ENCODE measurements around the gene UBXN1.
"Not testable (repeated sequence)": the region's sequence is repeated elsewhere in the genome, so short reads cannot be mapped to it uniquely, and the experiment has no call there.

Gene UBXN1

GRCh38 chr11:62705413-62705812, 26.5 kb upstream of the UBXN1 start:
- no peak for TF ChIP-seq CTCF (IDR thresholded peaks at IDR 0.05; ENCODE audit: insufficient read depth, low read depth, low read length, missing control alignments)
- peak overlapping the region; percentile 81 for H3K4me3 ChIP-seq (ENCODE audit: low read depth, low read length)
- no peak for DNase-seq (ENCODE audit: low read depth)

GRCh38 chr11:62703921-62704320, 25.0 kb upstream of the UBXN1 start:
- H3K4me3 ChIP-seq (ENCODE audit: low read depth, low read length); DNase-seq (ENCODE audit: low read depth): not testable (repeated sequence)

GRCh38 chr11:62702246-62702645, 23.4 kb upstream of the UBXN1 start:
- TF ChIP-seq CTCF (IDR thresholded peaks at IDR 0.05; ENCODE audit: insufficient read depth, low read depth, low read length, missing control alignments) = no peak
- no peak overlapping the region for H3K4me3 ChIP-seq (ENCODE audit: low read depth, low read length)
- DNase-seq (ENCODE audit: low read depth) = peak; percentile 51

GRCh38 chr11:62694455-62695167, 15.7 kb upstream of the UBXN1 start:
- peak; percentile 83 for TF ChIP-seq CTCF (IDR thresholded peaks at IDR 0.05; ENCODE audit: insufficient read depth, low read depth, low read length, missing control alignments)
- H3K4me3 ChIP-seq (ENCODE audit: low read depth, low read length) = no peak overlapping the region
- DNase-seq (ENCODE audit: low read depth) = peak; percentile 88

DNA sequence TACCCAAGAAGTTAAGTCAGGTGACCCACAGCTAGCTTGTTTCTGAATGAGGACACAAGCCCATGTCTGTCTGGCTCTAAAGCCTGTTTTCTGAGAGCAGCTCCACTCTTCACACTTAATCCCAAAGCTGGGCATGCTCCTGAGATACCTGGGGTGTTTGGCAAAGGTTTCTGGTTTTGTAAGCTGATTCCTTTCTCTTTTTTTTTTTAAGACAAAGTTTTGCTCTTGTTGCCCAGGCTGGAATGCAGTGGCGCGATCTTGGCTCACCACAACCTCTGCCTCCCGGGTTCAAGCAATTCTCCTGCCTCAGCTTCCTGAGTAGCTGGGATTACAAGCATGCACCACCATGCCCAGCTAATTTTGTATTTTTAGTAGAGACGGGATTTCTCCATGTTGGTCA, 14.8 kb upstream of the UBXN1 start:
- not testable (repeated sequence) for H3K4me3 ChIP-seq (ENCODE audit: low read depth, low read length)

GRCh38 chr11:62689421-62690183, 10.7 kb upstream of the UBXN1 start, which contains the start of gene LRRN4CL:
Gene LRRN4CL, minus strand, starts transcription at chr11:62689530. Its CDS starts 1,022 bp downstream, at chr11:62688508.
- no peak within 1 kb of the TSS for H3K4me3 ChIP-seq (ENCODE audit: low read depth, low read length)
- DNase-seq (ENCODE audit: low read depth) = no peak

More for the DNA sequence above, 14.8 kb upstream of the UBXN1 start:
- DNase-seq (ENCODE audit: low read depth) = not testable (repeated sequence)

DNA sequence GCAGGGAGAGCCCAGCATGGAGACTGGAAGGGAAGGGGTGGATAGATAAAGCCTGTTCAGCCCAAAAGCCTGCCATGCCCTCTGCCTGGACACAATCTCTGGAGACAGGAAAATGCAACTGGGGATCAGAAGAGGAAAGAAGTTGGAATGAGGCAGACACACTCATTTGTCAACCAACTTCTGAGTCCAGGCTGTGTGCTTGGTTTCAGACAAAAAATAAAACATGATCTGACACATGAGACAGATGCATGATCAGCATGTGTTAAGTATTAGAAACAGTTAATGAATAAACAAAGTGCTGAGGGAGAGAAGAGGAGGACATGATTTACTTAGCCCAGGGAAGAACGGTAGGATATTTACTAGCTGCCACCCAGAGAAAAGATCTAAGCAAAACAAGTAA, 9.6 kb upstream of the UBXN1 start:
- no peak for TF ChIP-seq CTCF (IDR thresholded peaks at IDR 0.05; ENCODE audit: insufficient read depth, low read depth, low read length, missing control alignments)
- no peak overlapping the region for H3K4me3 ChIP-seq (ENCODE audit: low read depth, low read length)
- no peak for DNase-seq (ENCODE audit: low read depth)

More at GRCh38 chr11:62689421-62690183, 10.7 kb upstream of the UBXN1 start, which contains the start of gene LRRN4CL:
- TF ChIP-seq CTCF (IDR thresholded peaks at IDR 0.05; ENCODE audit: insufficient read depth, low read depth, low read length, missing control alignments) = no peak
